Peyer's patch (tissue), 4 donors: ENCODE data around the gene IFFO2.

Experiments used
- POLR2A ChIP-seq, 2 donors: fragments of 450-650 bp; IDR thresholded peaks; one replicate each; pipeline ENCODE4 v1.5.1; 2017; ENCODE audit warnings: antibody characterized with exemption in 2 of 2, mild to moderate bottlenecking in 2 of 2, moderate library complexity in 2 of 2
- TF ChIP-seq, protein P1 (sequence below), 6 experiments: fragments of 450-650 bp in 4 of 6; fragments of 200-600 bp in 2 of 6; sonication (generic) in 1 of 6; IDR thresholded peaks; one replicate each; pipeline ENCODE4 v1.5.1; 2017 to 2019; ENCODE audit warnings: antibody characterized with exemption in 6 of 6, mild to moderate bottlenecking in 3 of 6, moderate library complexity in 1 of 6

DNA sequence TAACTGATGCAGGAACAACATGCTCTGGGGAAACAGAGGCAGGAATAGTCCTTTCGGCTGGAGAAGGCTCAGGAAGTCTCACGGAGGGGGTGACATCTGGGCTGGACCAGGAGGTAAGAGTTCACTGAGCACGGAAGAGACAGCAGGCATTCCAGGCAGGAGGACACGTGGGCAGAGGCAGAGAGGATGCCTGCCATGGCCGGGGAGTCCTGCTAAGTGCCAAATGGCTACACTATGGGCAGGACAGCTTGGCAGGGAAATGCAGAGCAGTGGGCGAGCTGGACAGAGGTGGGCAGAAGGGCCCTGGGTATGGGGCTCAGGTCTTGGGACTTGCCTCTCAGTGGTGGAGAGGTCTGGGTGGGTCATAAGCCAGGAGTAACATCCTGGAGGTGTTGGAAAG lies 71.7 kb downstream of the IFFO2 start:
- TF ChIP-seq, protein P1, sequence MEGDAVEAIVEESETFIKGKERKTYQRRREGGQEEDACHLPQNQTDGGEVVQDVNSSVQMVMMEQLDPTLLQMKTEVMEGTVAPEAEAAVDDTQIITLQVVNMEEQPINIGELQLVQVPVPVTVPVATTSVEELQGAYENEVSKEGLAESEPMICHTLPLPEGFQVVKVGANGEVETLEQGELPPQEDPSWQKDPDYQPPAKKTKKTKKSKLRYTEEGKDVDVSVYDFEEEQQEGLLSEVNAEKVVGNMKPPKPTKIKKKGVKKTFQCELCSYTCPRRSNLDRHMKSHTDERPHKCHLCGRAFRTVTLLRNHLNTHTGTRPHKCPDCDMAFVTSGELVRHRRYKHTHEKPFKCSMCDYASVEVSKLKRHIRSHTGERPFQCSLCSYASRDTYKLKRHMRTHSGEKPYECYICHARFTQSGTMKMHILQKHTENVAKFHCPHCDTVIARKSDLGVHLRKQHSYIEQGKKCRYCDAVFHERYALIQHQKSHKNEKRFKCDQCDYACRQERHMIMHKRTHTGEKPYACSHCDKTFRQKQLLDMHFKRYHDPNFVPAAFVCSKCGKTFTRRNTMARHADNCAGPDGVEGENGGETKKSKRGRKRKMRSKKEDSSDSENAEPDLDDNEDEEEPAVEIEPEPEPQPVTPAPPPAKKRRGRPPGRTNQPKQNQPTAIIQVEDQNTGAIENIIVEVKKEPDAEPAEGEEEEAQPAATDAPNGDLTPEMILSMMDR (IDR thresholded peaks at IDR 0.05) = no peak
- TF ChIP-seq POLR2A (IDR thresholded peaks at IDR 0.05) = no peak
